GM19351 (cell line): Measurements from ENCODE around the gene DUSP28.
"Not testable (repeated sequence)": the region's sequence is repeated elsewhere in the genome, so short reads cannot be mapped to it uniquely, and the experiment has no call there.

ENCODE experiments used
- ATAC-seq: cut with Tn5 transposase; IDR thresholded peaks from one replicate; pipeline ENCODE4 v1.9.1; 2021; ENCODE audit warnings: mild to moderate bottlenecking, moderate library complexity; ENCODE audit not compliant: unreplicated experiment

Gene DUSP28

DNA sequence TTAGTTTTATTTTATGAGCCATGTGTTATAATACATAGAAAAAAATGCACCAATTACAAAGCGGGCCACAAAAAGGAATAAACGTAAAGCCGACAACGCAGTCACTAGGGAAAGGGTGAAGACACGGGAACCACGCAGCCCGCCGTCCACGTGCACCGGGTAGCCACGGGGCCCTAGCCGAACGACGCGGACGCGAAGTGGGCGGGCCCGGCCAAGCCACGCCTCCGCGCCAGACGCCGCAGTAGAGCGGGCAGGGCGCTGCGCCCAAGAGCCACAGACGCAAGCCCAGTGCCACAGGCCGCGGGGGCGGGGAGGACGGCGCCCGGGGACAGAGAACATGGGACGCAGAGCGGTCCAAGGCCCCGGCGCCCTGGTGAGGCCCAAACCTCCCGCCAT is at the start of gene DUSP28:
Gene DUSP28, plus strand, starts transcription at position 274 of the 396 bp plus-strand sequence. CDS start 328 bp downstream, outside the sequence.
- ATAC-seq, result peak; percentile 62

DNA sequence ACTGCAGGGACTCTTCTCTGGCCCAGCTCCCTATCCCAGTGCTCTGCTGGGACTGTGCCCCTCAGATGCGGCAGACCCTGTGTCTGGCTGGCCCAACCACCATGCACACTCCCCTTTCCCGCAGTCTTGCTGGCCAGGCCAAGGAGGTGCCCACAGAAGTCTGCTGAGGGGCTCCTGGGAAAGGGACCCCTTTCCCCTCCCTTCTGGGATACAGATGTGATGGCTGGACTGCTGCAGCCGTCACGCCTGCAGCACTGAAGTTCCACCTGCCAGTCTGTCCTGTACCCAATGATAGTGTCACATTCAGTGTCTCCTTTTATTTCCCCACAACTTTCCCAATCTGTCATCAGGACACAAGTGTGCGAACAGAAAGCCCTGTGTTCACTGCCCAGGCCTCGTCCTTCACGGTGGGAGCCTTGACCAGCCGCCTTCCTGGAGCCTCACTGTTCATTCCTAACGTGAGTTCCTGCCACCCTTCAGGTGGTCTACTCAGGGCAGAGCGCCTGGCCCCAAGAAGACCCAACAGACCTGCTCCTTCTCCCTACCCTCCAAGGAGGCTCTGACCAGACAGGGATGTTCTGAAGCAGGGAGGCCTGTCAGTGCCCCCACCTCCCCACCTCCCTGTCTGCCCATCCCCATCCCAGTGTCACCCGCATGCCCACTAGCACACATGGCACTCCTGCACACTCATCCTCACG is 49.5 kb upstream of the DUSP28 start:
- no peak for ATAC-seq

DNA sequence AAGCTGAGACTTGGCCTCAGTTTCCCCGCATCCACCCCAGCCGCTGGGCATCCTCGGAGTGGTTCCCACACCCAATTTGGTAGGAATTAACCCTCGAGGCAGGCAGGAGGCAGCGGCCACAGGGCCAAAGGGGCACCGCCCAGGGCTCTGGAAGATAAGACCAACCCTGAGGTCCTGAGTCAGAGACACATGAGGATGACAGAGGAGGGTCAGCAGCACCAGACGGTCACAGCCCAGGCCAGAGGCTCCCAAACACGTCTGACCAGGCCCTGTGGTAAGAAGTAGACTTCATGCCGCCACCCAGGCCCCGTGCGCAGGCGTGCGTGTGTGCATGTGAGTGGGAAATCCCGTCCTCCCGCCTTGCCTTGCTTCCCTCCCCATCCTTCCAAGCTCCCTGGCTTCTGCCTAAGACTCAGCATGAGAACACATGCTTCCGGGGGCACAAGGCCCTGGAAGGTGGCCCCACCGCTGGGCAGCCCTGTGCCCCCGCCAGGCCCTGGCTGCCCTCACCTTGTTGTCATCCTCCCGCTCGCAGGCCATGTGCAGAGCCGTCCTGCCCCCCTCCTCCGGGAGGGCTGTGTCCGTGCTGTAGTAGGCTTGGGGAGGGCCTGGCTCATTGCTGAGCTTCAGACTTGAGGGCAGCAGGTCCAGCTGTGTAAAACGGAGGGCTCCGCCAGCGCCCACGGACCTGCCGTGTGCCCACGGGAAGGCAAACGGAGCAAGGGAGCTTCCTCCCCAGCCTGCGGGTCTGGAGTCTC is 48.6 kb upstream of the DUSP28 start:
- no peak for ATAC-seq

DNA sequence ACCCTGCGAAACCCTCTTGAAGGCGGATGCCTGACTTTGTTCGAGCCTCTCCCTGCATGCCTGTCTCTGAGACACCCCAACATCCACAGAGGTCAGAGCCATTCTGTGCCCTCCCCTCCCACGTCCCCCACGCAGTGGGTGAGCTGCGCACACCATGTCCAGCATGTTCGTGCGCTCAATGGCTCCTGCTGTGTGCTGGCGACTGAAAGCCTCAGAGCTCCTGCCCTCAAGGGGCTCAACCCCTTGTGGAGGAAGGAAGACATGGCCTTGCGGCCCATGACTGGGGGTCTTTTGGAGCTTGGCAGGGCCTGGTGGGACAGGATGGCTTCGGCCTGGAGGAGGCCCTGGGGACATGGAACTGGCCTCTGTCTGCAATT is 48.1 kb upstream of the DUSP28 start:
- ATAC-seq, result no peak

- no peak for ATAC-seq
These were observed 47.3 kb upstream of the DUSP28 start for GRCh38 chr2:240512666-240513535.

GRCh38 chr2:240513549-240514287 is 46.4 kb upstream of the DUSP28 start:
- ATAC-seq, result peak; percentile 99

GRCh38 chr2:240514631-240515030 is 45.5 kb upstream of the DUSP28 start:
- no peak for ATAC-seq

GRCh38 chr2:240517342-240517741 is 42.8 kb upstream of the DUSP28 start:
- ATAC-seq, result no peak

GRCh38 chr2:240518981-240519380 is 41.2 kb upstream of the DUSP28 start:
- no peak for ATAC-seq

DNA sequence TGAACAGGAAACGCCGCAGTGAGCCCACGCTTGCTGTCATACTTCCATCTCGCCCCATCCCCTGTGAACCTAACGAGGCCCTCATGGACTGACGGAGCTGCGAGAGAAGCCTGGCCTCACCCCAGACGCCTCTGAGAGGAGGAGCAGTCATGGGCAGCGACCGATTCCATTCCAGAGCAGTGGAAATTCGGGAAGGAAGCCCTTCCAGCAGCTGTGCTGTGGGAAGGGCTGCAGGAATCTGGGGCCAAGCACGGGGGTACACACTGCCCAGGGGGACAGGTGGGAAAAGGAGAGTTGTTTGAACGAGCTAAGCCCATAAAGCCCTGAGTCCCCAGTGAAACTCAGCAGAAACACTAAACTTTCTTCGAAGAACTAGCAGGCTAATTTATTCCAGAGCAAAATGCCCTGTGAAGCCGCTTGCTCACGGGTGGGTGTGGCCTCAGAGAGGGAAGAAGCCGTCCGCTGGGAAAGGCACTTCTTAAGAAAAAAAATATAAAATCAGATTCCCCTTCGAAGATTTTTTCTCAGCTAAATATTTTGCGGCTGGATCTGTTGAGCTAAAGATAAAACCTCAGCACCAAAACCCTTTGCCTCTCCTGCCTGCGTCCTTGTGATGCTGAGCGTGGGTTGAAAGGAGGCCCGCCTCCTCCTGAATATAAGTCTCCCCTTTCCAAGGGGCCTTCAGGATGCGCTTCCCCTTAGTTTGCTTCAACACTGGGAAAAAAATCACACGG is 40.6 kb upstream of the DUSP28 start:
- ATAC-seq, result no peak

- no peak for ATAC-seq
These were observed 39.8 kb upstream of the DUSP28 start for GRCh38 chr2:240520130-240520973.

GRCh38 chr2:240520974-240521350 is 39.2 kb upstream of the DUSP28 start:
- ATAC-seq, result no peak

- not testable (repeated sequence) for ATAC-seq
These were observed 38.3 kb upstream of the DUSP28 start for GRCh38 chr2:240521885-240522284.

GRCh38 chr2:240522406-240522805 is 37.8 kb upstream of the DUSP28 start:
- ATAC-seq, result no peak

GRCh38 chr2:240523451-240524281 is 36.5 kb upstream of the DUSP28 start:
- no peak for ATAC-seq

DNA sequence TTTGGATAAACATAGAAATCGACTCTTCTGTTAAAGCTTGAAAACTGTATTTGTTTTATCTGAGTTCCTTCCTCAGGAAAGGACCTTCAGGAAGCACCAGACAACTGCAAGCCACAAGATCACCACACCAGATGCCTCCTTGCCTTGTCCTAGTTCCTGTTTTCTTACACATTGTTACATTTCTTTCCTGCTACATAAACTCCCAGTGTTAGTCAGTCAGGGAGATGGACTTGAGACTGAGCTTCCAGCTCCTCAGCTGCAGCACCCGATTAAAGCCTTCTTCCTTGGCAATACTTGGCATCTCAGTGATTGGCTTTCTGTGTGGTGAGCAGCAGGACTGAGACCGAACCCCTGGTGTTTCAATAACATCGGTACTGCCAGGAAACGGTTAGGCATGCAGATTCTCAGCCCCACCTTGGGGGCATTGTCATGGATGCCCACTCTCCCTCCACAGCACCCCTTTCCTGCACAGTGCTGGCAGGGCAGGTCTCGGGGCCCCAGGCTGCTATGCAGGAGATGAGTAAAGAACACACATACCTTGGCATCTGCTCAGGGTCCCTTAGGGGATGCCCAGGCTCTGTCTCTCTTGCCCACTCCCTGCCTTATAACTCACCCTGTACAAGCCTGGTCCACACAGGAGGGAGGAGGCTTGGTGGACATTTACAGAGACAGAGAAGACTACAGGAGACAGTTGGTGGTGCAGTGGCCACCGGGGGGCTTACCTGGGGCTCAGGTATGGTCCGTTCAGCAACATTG is 35.0 kb upstream of the DUSP28 start:
- no peak for ATAC-seq

- ATAC-seq, result no peak
These were observed 34.4 kb upstream of the DUSP28 start for GRCh38 chr2:240525802-240526201.

- no peak for ATAC-seq
These were observed 33.6 kb upstream of the DUSP28 start for GRCh38 chr2:240526521-240526920.
